GM21576 (cell line): Measurements from ENCODE around the gene PLXNA4.

Experiments used
- ATAC-seq: cut with Tn5 transposase; IDR thresholded peaks from one replicate; pipeline ENCODE4 v1.9.1; 2021; ENCODE audit warnings: mild to moderate bottlenecking, moderate library complexity; ENCODE audit not compliant: unreplicated experiment

Gene PLXNA4

GRCh38 chr7:132367795-132368194 lies 208.5 kb downstream of the PLXNA4 start:
- no peak for ATAC-seq

- no peak for ATAC-seq
These were observed 209.3 kb downstream of the PLXNA4 start for GRCh38 chr7:132367004-132367403.

- no peak for ATAC-seq
These were observed 212.0 kb downstream of the PLXNA4 start for GRCh38 chr7:132364226-132364625.

- no peak for ATAC-seq
These were observed 214.2 kb downstream of the PLXNA4 start for GRCh38 chr7:132362059-132362458.

GRCh38 chr7:132361146-132361545 lies 215.1 kb downstream of the PLXNA4 start:
- ATAC-seq = no peak

- ATAC-seq = no peak
These were observed 216.5 kb downstream of the PLXNA4 start for GRCh38 chr7:132359743-132360142.

GRCh38 chr7:132355048-132355447 lies 221.2 kb downstream of the PLXNA4 start:
- ATAC-seq = no peak

GRCh38 chr7:132354527-132354926 lies 221.7 kb downstream of the PLXNA4 start:
- no peak for ATAC-seq

- no peak for ATAC-seq
These were observed 222.3 kb downstream of the PLXNA4 start for GRCh38 chr7:132353936-132354335.

- ATAC-seq = no peak
These were observed 223.5 kb downstream of the PLXNA4 start for GRCh38 chr7:132352800-132353199.

GRCh38 chr7:132351954-132352499 lies 224.2 kb downstream of the PLXNA4 start:
- no peak for ATAC-seq

- no peak for ATAC-seq
These were observed 225.5 kb downstream of the PLXNA4 start for GRCh38 chr7:132350741-132351140.

GRCh38 chr7:132349075-132349474 lies 227.2 kb downstream of the PLXNA4 start:
- ATAC-seq = no peak

GRCh38 chr7:132348341-132348740 lies 227.9 kb downstream of the PLXNA4 start:
- ATAC-seq = no peak

- no peak for ATAC-seq
These were observed 228.4 kb downstream of the PLXNA4 start for GRCh38 chr7:132347858-132348257.

- no peak for ATAC-seq
These were observed 229.1 kb downstream of the PLXNA4 start for GRCh38 chr7:132347123-132347522.

GRCh38 chr7:132345543-132346129 lies 230.6 kb downstream of the PLXNA4 start:
- ATAC-seq = no peak

- ATAC-seq = no peak
These were observed 231.2 kb downstream of the PLXNA4 start for GRCh38 chr7:132345030-132345429.

- no peak for ATAC-seq
These were observed 233.1 kb downstream of the PLXNA4 start for GRCh38 chr7:132343199-132343598.

- ATAC-seq = no peak
These were observed 238.7 kb downstream of the PLXNA4 start for GRCh38 chr7:132337450-132338080.

GRCh38 chr7:132336797-132337196 lies 239.5 kb downstream of the PLXNA4 start:
- ATAC-seq = no peak

- no peak for ATAC-seq
These were observed 243.0 kb downstream of the PLXNA4 start for GRCh38 chr7:132333301-132333700.

GRCh38 chr7:132328760-132329159 lies 247.5 kb downstream of the PLXNA4 start:
- ATAC-seq = no peak
